NT2/D1 (cell line): ENCODE results near the gene SLC34A1.

Source experiments
- YY1 ChIP-seq: IDR thresholded peaks from 2 replicates; pipeline ENCODE4 v1.6.1; 2011; ENCODE audit not compliant: insufficient read length, insufficient read depth
- ZNF274 ChIP-seq: IDR thresholded peaks from 2 replicates; pipeline ENCODE4 v1.6.1; 2011; ENCODE audit warnings: mild to moderate bottlenecking, low read depth, low read length

- TF ChIP-seq ZNF274 (no peak), YY1 (no peak)
Measured at GRCh38 chr5:177439518-177440053, 55.4 kb downstream of the SLC34A1 start.
